ENCODE results near the gene RPL29.

GRCh38 chr3:52005571-52005986, 9.9 kb upstream of the RPL29 start:
- TF ChIP-seq CTCF (IDR thresholded peaks at IDR 0.05) = no peak
- TF ChIP-seq POLR2AphosphoS5 (IDR thresholded peaks at IDR 0.05) = no peak

All from sigmoid colon (tissue), 4 donors.